MM.1S (cell line): ENCODE measurements around the gene EEF1B2.

Experiments
- CTCF ChIP-seq: fragments of 300-600 bp; sonication (generic); IDR thresholded peaks from 2 replicates; pipeline ENCODE4 v1.5.1; 2016; ENCODE audit warnings: antibody characterized with exemption, low read length, mixed read lengths
- EZH2 ChIP-seq: fragments of 300-600 bp; sonication (generic); optimal IDR thresholded peaks from 2 replicates; pipeline ENCODE3; 2017; ENCODE audit warnings: low read depth, mild to moderate bottlenecking, antibody characterized with exemption, low read length, mixed read lengths
- EZH2phosphoT487 ChIP-seq: fragments of 300-600 bp; sonication (generic); IDR thresholded peaks from 2 replicates; pipeline ENCODE4 v1.6.1; 2018; ENCODE audit warnings: antibody characterized with exemption, low read length

- no peak for TF ChIP-seq CTCF
- no peak for TF ChIP-seq EZH2phosphoT487
- no peak for TF ChIP-seq EZH2
These were observed 1.1 kb downstream of the EEF1B2 start for GRCh38 chr2:206160807-206161179.
